ENCODE results near the gene PCBP3. TPM values are rescaled to one million over a fixed set of nuclear protein-coding genes. Genes with fewer than 3 reads are reported as not detected.
"Not testable (repeated sequence)": the region's sequence is repeated elsewhere in the genome, so short reads cannot be mapped to it uniquely, and the experiment has no call there.

Gene PCBP3
- total and polyA plus RNA-seq, 2 of the 8 experiments (the other 6 are each of a cell fraction or from before 2014, with no cell fraction given) = 3.5 to 6.3 TPM

- H2BK20ac ChIP-seq (ENCODE audit: low read length); H3K23me2 ChIP-seq (ENCODE audit: low read depth, low read length); H2AFZ ChIP-seq (ENCODE audit: low read length); H3K79me1 ChIP-seq (ENCODE audit: low read depth, low read length); H4K8ac ChIP-seq (ENCODE audit: extremely low read depth, insufficient read depth, low read length); H3K18ac ChIP-seq (ENCODE audit: extremely low read depth, low read length); H2BK15ac ChIP-seq (ENCODE audit: low read length); H3K27ac ChIP-seq (ENCODE audit: low read depth, low read length); H3K36me3 ChIP-seq (ENCODE audit: control insufficient read depth in 2 of 4, insufficient read depth in 4 of 4, low read length in 3 of 4); H3K4ac ChIP-seq (replicated peaks; ENCODE audit: insufficient read length, low read depth, low read length); H4K5ac ChIP-seq (ENCODE audit: insufficient read length, low read depth, low read length); H3K4me2 ChIP-seq (ENCODE audit: insufficient read depth in 1 of 2, low read depth in 2 of 2, low read length in 2 of 2); H3K23ac ChIP-seq (ENCODE audit: insufficient read length); FAIRE-seq; H3K14ac ChIP-seq (ENCODE audit: insufficient read length); H2BK12ac ChIP-seq (ENCODE audit: low read depth, low read length); H4K91ac ChIP-seq (replicated peaks; ENCODE audit: insufficient read length, low read length); H3K4me1 ChIP-seq (replicated peaks in 1 of 4; ENCODE audit: control insufficient read depth in 3 of 4, insufficient read depth in 4 of 4, low read length in 3 of 4); POLR2A ChIA-PET (ENCODE audit: partially characterized antibody); H3K4me3 ChIP-seq (ENCODE audit: extremely low read depth in 1 of 4, insufficient read depth in 2 of 4, low read depth in 3 of 4, low read length in 4 of 4); H3K27me3 ChIP-seq (replicated peaks in 1 of 4; ENCODE audit: control insufficient read depth in 3 of 4, extremely low read depth in 1 of 4, insufficient read depth in 3 of 4, low read length in 3 of 4); H2AK5ac ChIP-seq (ENCODE audit: low read depth, low read length); DNase-seq (ENCODE audit: low read depth in 1 of 2, low spot score in 2 of 2); H4K20me1 ChIP-seq (replicated peaks in 1 of 2; ENCODE audit: control insufficient read depth in 1 of 2, insufficient read depth in 2 of 2, low read length in 2 of 2); H3K9me3 ChIP-seq (ENCODE audit: insufficient read depth in 2 of 2, low read depth in 1 of 2, low read length in 1 of 2); H3K9ac ChIP-seq (replicated peaks in 1 of 4; ENCODE audit: extremely low read depth in 1 of 4, low read depth in 3 of 4, low read length in 3 of 4); H2BK5ac ChIP-seq (ENCODE audit: low read depth, low read length); H3K79me2 ChIP-seq (ENCODE audit: control insufficient read depth in 1 of 2, insufficient read depth in 2 of 2, low read length in 2 of 2); H2BK120ac ChIP-seq (replicated peaks; ENCODE audit: low read depth, low read length): not testable (repeated sequence)
- peak; percentile 94 for TF ChIP-seq ASH2L (IDR thresholded peaks at IDR 0.05; ENCODE audit: low read length)
- CTCF ChIA-PET (ENCODE audit: partially characterized antibody) = interaction anchor here (0.6 kb wide), 1 partner anchor 141 kb away, joined by 3 read pairs; no protein-coding TSS in a partner anchor
- H3K56ac ChIP-seq (replicated peaks; ENCODE audit: insufficient read length, low read depth, low read length) = peak overlapping the region; percentile 12
These were observed 170.8 kb downstream of the PCBP3 start for GRCh38 chr21:45814210-45814940.
